SK-N-SH (cell line): ENCODE data around the gene SLAMF9.

Source experiments
- GATA2 ChIP-seq: sonication (generic); formaldehyde crosslinking; IDR thresholded peaks from 2 replicates; pipeline ENCODE4 v1.5.0; 2020; ENCODE audit warnings: mild to moderate bottlenecking, missing genetic modification reagents
- MXI1 ChIP-seq: IDR thresholded peaks from 2 replicates; pipeline ENCODE4 v1.6.1; 2012; ENCODE audit warnings: mild to moderate bottlenecking, low read depth, low read length, improper control_type of control experiment
- POLR2AphosphoS5 ChIP-seq: IDR thresholded peaks from 2 replicates; pipeline ENCODE4 v1.6.1; 2012; ENCODE audit warnings: low read depth, low read length
- REST ChIP-seq: IDR thresholded peaks from 2 replicates; pipeline ENCODE4 v1.6.1; 2012; ENCODE audit warnings: mild to moderate bottlenecking, low read depth, low read length, moderate library complexity
- USF2 ChIP-seq: fragments of 150-350 bp; IDR thresholded peaks from 2 replicates; pipeline ENCODE4 v1.6.1; 2017; ENCODE audit warnings: antibody characterized with exemption, low read length, low read depth, borderline replicate concordance

DNA sequence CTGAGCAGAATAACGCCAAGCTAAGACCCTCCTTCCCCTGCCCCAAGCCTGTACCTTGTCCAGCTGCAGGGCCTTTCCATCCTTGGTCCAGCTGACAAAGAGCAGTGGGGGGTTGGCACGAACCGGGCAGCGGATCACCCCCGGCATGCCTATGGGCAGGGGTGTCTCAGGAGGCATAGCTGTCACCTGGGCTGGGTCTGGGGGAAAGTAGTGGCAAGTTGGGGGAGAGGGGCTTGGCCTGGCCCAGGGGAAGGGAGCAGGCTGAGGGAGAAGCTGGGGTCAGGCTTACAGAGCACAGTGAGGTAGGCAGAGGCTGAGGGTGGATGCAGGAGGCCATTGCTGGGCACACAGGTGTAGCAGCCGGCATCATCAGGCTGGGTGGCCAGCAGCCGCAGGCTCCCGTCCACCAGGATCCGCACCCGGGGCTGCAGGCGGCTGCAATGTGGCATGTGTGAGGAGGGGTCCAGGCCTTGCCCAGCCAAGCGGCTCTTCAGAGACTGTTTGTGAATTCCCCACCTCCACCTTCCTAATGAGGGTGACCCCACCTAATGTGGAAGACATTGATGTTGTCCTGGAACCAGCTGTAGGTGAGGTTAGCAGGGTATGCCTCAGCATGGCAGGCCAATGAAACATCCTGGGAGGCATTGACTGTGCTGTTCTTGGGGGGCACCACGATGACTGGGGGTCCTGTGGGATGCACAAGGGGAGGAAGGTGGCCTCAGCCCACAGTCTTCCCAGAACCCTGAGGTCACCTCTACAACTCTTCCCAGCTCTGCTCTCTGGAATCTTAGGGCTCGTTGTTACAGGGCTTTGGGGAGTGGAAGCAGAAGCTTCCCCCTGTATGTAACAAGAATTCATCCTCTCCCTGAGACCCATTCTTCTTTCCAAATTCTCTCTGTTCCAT lies 19.6 kb downstream of the SLAMF9 start:
- TF ChIP-seq POLR2AphosphoS5: no peak
- no peak for TF ChIP-seq REST
- TF ChIP-seq USF2: no peak
- TF ChIP-seq GATA2 (CRISPR knock-in tag): no peak
- no peak for TF ChIP-seq MXI1
